HG02571 (cell line): ENCODE results near the gene ANKHD1.

ENCODE experiments used
- ATAC-seq: cut with Tn5 transposase; IDR thresholded peaks from one replicate; pipeline ENCODE4 v1.9.1; 2021; ENCODE audit warnings: mild to moderate bottlenecking, moderate library complexity; ENCODE audit not compliant: unreplicated experiment

The ANKHD1 gene

GRCh38 chr5:140542972-140543371 lies 141.3 kb downstream of the ANKHD1 start:
- ATAC-seq = no peak

DNA sequence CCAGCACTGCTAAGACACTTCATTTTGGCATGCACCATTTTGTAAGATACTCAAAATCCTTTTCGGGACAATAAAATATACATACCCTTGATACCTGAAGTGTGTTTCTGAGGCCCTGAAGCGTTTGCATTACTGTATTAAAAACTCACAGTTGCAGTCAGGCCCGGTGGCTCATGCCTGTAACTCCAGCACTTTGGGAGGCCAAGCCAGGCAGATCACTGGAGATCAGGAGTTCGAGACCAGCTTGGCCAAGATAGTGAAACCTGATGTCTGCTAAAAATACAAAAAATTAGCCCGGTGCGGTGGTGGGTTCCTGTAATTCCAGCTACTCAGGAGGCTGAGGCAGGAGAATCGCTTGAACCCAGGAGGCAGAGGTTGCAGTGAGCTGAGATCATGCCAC lies 143.4 kb downstream of the ANKHD1 start:
- ATAC-seq = no peak

GRCh38 chr5:140545606-140546005 lies 144.0 kb downstream of the ANKHD1 start:
- no peak for ATAC-seq

DNA sequence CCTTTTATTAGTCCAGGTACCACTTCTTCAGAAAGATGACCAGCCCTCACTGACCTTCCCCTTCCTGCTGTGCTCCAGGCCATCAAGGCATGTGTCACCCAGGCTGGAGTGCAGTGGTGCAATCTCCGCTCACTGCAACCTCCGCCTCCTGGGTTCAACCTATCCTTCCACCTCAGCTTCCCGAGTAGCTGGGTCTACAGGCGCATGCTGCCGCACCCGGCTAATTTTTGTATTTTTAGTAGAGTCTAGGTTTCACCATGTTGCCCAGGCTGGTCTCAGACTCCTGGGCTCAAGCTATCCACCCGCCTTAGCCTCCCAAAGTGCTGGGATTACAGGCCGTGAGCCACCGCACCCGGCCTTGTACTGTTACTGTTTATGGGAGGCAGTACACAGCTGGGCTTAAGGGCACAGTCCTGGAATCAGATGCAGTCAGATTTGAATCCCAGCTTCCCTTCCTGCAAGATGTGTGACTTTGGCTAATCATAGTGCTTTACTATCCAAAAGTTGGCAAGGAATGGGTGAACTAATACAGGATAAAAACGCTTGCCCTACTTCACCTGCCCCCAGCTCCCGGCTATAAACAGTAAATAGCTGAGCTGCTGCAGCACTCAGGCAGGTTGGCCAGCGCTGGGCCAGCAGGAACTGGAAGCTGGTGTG lies 145.3 kb downstream of the ANKHD1 start:
- peak; percentile 6 for ATAC-seq

DNA sequence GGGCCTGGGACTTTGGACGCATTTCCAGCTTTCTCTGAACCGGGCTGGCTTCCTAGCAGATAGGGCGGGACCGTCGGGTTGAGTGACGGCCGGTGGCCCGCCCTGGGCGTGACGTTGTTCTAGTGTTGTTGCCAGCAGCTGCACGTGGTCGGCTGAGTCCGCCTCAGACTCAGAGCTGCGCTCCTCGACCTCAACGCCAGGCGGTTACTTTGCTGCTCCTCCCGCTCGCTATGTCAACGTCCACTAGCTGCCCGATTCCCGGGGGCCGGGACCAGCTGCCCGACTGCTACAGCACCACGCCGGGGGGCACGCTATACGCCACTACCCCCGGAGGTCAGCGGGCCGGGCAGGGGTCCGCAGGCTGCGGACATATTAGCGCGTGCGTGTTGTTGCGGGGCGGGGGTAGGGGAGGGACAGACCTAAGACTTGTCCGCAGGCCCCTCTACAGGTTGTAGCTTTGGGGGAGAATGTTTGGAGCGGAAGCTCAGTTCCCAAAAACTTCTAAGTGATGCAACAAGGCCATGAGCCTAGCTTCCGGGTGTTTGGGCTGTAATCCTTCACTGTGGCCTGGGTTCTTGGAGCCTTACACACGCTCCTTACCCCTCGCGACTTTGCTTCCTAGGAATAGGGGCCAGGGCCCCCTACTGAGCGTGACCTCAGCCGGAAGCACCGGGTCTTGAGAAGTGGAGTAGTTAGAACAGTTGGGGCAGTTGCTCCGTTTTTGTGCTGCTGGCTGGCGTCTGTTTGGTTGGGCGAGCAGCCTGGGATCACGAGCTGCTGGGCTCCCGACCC lies 146.1 kb downstream of the ANKHD1 start, which contains the start of gene EIF4EBP3:
Gene EIF4EBP3 (plus strand): TSS at position 155 of the 792 bp plus-strand sequence. CDS start 76 bp downstream, at position 231.
- ATAC-seq = peak; percentile 97

DNA sequence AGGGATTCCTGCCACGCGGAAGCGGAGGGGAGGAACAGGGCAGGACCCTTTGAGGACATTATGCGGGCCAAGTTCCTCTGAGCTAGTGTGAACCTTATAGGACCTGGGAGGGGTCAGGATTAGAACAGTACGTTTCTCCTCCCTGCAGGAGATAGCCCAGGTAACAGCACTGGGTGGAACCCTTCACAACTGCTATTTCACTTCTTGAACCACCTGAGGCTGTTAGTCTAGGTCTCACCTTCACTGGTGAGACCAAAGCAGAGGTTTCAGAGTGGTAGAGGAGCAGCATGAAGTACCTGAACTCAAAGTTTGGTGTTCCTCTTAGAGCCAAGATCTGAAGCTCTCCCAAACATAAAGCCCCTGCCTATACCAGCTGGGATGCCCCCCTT lies 146.7 kb downstream of the ANKHD1 start:
- ATAC-seq = no peak

DNA sequence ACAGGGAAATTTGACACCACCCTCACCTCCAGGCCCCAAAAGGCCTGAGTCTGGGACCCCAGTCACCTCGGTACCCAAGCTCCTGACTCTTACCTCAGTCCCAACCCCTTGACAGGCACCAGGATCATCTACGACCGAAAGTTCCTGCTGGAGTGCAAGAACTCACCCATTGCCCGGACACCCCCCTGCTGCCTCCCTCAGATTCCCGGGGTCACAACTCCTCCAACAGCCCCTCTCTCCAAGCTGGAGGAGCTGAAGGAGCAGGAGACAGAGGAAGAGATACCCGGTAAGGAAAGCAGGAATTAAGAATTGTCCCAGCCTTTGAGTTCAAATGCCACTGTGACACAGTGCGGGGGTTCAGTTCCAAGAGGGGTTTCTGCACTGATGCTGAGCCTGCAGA lies 147.2 kb downstream of the ANKHD1 start:
- ATAC-seq = no peak

DNA sequence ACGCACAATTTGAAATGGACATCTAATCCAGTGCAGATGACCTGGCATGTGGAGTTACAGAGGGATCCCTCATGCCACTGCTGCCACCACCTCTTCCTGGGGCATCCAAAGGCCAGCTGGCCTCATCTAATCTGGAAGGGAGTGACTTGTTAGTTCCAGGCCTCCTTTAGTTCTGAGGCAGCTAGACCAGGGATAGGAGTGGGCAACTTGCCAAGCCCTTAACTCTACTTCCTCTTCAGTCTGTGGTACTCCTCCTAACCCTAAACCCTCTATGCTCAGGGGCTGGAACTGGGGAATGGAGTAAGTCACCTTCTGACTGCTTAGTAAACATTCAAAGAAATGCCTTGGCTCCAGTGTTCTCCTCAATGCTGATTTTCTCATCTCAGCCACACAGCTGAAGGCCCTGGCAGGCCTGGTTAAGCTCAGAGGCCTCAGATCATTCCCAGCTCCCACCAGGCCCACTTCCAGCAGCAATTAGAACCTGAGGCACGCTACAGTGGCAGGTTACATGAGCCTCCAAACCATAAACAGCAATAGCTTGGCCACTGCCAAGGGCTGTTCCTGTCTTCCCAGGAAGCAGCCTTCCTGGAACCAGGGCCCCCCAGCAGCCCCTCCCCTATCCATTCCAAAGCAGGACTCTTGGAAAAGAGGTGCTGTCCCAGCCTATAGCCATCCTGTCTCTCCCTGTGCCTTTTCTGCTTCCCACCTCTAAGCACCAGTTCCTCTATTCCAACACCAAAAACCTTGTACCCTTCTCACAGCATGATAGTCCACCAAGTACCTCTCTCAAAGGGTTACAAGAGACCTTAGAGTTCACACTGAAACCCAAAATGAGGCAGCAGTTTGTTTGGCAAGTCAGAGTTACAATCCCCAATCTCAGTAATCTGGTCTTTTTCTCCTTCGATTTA lies 147.9 kb downstream of the ANKHD1 start:
- no peak for ATAC-seq

- no peak for ATAC-seq
These were observed 148.8 kb downstream of the ANKHD1 start for GRCh38 chr5:140550147-140551079.

GRCh38 chr5:140551872-140552271 lies 150.2 kb downstream of the ANKHD1 start:
- no peak for ATAC-seq

DNA sequence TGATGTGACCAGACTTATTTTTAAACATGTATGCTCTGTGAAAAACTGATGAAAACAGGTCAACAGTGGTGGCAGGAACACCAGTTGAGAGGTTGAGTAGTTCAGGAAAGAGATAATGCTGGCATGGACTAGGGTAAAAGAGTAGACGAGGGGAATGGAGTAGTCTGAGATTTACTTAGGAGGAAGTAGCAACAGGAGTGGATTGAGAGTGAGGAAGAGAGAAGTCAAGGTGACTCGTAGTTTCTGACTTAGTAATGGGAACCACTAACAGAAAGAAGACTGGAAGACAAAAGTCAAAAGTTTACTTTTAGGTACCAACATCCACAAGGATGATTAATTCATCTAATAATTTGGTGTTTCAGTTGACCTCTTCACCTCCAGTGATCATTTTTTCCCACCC lies 152.0 kb downstream of the ANKHD1 start:
- ATAC-seq = no peak

GRCh38 chr5:140554454-140554853 lies 152.8 kb downstream of the ANKHD1 start:
- ATAC-seq = no peak

DNA sequence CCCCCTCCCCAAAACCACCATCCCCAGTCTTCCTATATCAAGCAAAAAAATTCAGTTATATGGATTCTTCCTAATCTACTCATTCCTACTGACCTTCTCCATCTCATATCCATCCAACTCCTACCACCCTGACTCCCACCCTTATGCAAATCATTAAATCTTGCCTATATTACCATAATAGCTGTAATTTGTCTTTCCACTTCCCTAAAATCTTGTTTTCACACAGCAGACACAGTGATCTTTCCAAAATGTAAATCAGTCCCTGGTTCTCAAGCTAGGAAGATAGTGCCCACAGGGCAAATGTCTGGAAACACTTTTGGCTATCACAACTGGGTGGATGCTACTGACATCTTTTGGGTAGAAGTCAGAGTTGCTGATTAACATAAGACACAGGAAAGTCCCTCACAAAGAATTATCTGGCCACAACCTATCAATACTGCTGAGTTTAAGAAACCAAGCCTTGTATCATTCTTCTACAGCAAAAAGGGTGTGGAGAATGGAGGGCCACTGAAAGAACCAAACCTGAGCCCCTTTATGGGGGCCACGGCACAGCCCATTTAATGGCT lies 154.2 kb downstream of the ANKHD1 start:
- no peak for ATAC-seq

DNA sequence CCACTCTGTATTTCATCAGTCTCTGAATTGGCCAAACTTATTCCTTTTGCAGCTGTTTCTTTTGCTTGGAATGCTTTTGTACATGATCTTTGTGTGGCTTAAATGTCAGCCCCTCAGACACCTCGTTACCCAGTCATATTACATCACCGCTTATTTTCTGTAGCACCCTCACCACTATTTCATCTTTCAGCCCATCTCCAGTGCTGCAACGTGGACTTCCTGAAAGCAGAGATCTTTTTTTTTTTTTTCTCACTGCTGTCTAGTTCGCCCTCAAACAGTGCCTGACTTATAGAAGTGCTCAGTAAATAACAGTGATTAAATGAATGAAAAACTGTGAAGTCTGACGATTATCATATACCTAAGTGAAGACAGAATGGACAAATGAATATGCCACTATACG lies 154.8 kb downstream of the ANKHD1 start:
- ATAC-seq = no peak

GRCh38 chr5:140557136-140557805 lies 155.6 kb downstream of the ANKHD1 start, which contains the start of gene SRA1:
SRA1 (minus strand) TSS chr5:140557473; CDS start chr5:140557452, 21 bp downstream.
- ATAC-seq = peak; percentile 95

DNA sequence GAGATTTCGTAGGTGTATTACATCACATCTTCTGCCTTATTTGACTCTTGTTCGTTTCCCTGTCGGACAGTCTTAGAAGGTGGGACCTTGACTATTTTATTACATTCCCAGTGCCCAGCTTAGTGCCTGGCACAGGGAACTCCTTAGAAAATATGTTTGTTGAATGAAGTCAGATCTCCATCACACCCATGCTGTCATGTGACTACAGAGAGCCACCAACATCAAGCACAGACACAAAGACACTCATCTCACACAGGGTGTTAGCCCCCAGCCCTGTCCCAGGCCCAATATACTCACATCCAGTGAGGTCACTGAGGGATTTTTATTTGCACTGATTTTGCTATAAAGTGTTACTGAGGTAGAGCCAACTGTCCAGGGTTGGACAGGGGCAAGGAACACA lies 156.3 kb downstream of the ANKHD1 start:
- no peak for ATAC-seq

DNA sequence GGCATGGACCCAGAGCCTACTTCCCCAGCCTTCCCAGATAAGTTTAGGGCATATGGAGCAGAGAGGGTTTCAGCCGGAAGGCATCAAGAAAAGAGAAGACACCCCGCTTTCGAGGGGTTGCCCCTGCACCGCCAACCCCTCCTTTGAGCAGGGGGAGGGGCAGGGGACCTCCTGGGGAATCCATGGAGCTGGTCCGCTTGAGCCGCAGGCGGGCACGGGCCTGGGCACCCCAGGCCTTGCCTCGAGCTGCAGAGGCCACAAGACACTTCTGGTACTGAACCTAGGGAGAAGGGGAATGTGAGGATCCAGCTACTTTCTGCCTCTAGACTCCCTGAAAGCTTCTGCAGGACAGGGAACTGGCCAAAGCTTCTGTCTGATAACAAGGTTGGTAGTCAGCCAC lies 156.9 kb downstream of the ANKHD1 start:
- ATAC-seq = no peak

GRCh38 chr5:140560227-140560626 lies 158.6 kb downstream of the ANKHD1 start:
- ATAC-seq = no peak
